Measurements from ENCODE around the gene TSPAN33.
"Not testable (repeated sequence)": the region's sequence is repeated elsewhere in the genome, so short reads cannot be mapped to it uniquely, and the experiment has no call there.

The TSPAN33 gene

GRCh38 chr7:129213828-129214227 lies 69.3 kb downstream of the TSPAN33 start:
- no peak overlapping the region for H3K4me3 ChIP-seq (ENCODE audit: control insufficient read depth, low read depth, low read length)
- no peak for TF ChIP-seq CTCF (conservative IDR thresholded peaks at IDR 0.05; ENCODE audit: control insufficient read depth, insufficient read depth, low read depth, low read length)
- DNase-seq (ENCODE audit: low read depth), result peak; percentile 14

DNA sequence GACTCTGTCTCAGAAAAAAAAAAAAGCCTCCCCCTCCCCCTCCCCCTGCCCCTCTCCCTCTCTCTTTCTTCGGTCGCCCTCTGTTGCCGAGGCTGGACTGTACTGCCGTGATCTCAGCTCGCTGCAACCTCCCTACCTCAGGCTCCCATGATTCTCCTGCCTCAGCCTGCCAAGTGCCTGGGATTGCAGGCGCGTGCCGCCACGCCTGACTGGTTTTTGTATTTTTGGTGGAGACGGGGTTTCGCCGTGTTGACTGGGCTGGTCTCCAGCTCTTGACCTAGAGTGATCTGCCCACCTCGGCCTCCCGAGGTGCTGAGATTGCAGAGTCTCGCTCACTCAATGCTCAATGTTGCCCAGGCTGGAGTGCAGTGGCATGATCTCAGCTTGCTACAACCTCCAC lies 71.2 kb downstream of the TSPAN33 start:
- H3K4me3 ChIP-seq (ENCODE audit: control insufficient read depth, low read depth, low read length); DNase-seq (ENCODE audit: low read depth): not testable (repeated sequence)

DNA sequence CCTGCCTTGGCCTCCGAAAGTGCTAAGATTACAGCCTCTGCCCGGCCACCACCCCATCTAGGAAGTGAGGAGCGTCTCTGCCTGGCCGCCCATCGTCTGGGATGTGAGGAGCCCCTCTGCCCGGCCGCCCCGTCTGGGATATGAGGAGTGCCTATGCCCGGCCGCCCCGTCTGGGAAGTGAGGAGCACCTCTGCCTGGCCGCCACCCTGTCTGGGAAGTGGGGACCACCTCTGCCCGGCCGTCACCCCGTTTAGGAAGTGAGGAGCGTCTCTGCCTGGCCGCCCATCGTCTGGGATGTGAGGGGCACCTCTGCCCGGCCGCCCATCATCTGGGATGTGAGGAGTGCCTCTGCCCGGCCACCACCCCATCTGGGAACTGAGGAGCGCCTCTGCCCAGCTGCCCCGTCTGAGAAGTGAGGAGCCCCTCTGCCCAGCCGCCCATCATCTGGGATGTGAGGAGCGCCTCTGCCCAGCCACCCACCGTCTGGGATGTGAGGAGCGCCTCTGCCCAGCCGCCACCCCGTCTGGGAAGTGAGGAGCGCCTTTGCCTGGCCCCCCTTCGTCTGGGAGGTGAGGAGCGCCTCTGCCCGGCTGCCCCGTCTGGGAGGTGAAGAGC lies 71.7 kb downstream of the TSPAN33 start:
- not testable (repeated sequence) for H3K4me3 ChIP-seq (ENCODE audit: control insufficient read depth, low read depth, low read length); DNase-seq (ENCODE audit: low read depth)

GRCh38 chr7:129216821-129217416 lies 72.4 kb downstream of the TSPAN33 start:
- not testable (repeated sequence) for DNase-seq (ENCODE audit: low read depth); H3K4me3 ChIP-seq (ENCODE audit: control insufficient read depth, low read depth, low read length)

GRCh38 chr7:129218514-129219062 lies 74.1 kb downstream of the TSPAN33 start:
- H3K4me3 ChIP-seq (ENCODE audit: control insufficient read depth, low read depth, low read length), result no peak overlapping the region
- TF ChIP-seq CTCF (conservative IDR thresholded peaks at IDR 0.05; ENCODE audit: control insufficient read depth, insufficient read depth, low read depth, low read length), result peak; percentile 89
- DNase-seq (ENCODE audit: low read depth), result peak; percentile 79

DNA sequence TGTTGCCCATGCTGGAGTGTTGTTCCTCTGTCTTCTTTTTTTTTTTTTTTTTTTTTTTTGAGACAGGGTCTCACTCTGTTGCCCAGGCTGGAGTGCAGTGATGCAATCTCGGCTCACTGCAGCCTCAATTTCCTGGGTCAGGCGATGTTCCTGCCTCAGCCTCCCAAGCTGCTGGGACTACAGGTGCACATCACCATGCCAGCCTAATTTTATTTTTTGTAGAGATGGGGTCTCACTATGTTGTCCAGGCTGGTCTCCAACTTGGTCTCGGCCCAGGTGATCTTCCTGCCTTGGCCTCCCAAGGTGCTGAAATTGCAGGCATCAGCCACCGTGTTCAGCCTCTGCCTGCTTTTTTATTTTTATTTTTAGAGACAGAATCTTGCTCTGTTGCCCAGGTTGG lies 74.7 kb downstream of the TSPAN33 start:
- DNase-seq (ENCODE audit: low read depth); H3K4me3 ChIP-seq (ENCODE audit: control insufficient read depth, low read depth, low read length): not testable (repeated sequence)
